Chondrocyte (in vitro differentiated cells): ENCODE measurements around the gene XPR1. TPM values are rescaled to one million over a fixed set of nuclear protein-coding genes. Genes with fewer than 3 reads are reported as not detected.

Experiments used
- DNase-seq: peaks from one replicate; pipeline ENCODE4 v3.0.0; 2021; ENCODE audit warnings: mixed read lengths, low spot score
- H3K27ac Mint-ChIP-seq: one replicate; pipeline ENCODE4 v1.8.0; 2021; ENCODE audit warnings: mild to moderate bottlenecking, moderate library complexity, mixed read lengths; ENCODE audit not compliant: unreplicated experiment
- H3K27me3 Mint-ChIP-seq: 2 replicates; pipeline ENCODE4 v1.8.0; 2021; ENCODE audit warnings: low read depth, mixed read lengths
- H3K36me3 Mint-ChIP-seq: 2 replicates; pipeline ENCODE4 v1.8.0; 2021; ENCODE audit warnings: low read depth, mixed read lengths
- H3K4me1 Mint-ChIP-seq: 2 replicates; pipeline ENCODE4 v1.8.0; 2021; ENCODE audit warnings: low read depth, mild to moderate bottlenecking, mixed read lengths
- H3K4me3 Mint-ChIP-seq: one replicate; pipeline ENCODE4 v1.8.0; 2021; ENCODE audit warnings: mild to moderate bottlenecking, moderate library complexity, mixed read lengths; ENCODE audit not compliant: unreplicated experiment
- H3K9me3 Mint-ChIP-seq: 2 replicates; pipeline ENCODE4 v1.8.0; 2021; ENCODE audit warnings: low read depth, mixed read lengths
- long read RNA-seq: library from polyadenylated mRNA; stranded (forward); transcript quantifications from one replicate; pipeline ENCODE4 v2.0.0, GENCODE V29; 2021
- total RNA-seq: library from RNA; stranded (reverse); gene quantifications from 3 replicates; pipeline ENCODE4 v1.2.1, GENCODE V29; 2021
- TF ChIP-seq, protein P1 (sequence below): fragments of 200-600 bp; sonication (generic); IDR thresholded peaks from 2 replicates; pipeline ENCODE4 v1.5.0; 2021; ENCODE audit warnings: antibody characterized with exemption, mild to moderate bottlenecking, moderate library complexity

XPR1 gene
- total RNA-seq = 24.2 to 32.4 TPM (median 24.9 TPM) in 3 replicates
- long read RNA-seq, partial matches to known transcripts = 1 of 2 reads
- long read RNA-seq, other reads (novel, unspliced or antisense) = 1 of 2 reads

DNA sequence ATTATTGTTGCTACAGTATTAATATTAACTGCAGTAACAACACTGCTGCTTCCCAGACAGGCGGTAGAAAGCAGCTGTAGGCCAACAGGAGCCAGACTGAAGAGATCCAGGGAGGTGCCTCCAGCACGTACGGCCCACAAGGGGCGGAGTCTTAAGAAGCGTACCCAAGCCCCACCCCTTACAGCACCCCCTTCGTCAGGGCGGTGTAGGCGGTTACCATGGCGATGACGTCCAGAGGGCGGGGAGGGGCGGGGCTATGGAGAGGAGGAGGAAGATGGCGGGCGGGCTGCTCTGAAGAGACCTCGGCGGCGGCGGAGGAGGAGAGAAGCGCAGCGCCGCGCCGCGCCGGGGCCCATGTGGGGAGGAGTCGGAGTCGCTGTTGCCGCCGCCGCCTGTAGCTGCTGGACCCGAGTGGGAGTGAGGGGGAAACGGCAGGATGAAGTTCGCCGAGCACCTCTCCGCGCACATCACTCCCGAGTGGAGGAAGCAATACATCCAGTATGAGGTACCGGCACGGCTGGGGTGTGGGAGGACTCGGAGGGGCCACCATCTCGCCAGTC is at the start of gene XPR1:
Gene XPR1, plus strand, starts transcription at position 257 of the 560 bp plus-strand sequence. Its CDS starts 180 bp downstream, at position 437.
- Mint-ChIP-seq H3K36me3 (no peaks in the 10 kb centered on the region), H3K27me3 (no peaks in the 10 kb centered on the region), H3K4me1 (peaks cover 7% of the 10 kb centered on the region), H3K9me3 (no peaks in the 10 kb centered on the region), H3K27ac (peak within 1 kb of the TSS; percentile 90), H3K4me3 (no peak within 1 kb of the TSS)
- TF ChIP-seq, protein P1, sequence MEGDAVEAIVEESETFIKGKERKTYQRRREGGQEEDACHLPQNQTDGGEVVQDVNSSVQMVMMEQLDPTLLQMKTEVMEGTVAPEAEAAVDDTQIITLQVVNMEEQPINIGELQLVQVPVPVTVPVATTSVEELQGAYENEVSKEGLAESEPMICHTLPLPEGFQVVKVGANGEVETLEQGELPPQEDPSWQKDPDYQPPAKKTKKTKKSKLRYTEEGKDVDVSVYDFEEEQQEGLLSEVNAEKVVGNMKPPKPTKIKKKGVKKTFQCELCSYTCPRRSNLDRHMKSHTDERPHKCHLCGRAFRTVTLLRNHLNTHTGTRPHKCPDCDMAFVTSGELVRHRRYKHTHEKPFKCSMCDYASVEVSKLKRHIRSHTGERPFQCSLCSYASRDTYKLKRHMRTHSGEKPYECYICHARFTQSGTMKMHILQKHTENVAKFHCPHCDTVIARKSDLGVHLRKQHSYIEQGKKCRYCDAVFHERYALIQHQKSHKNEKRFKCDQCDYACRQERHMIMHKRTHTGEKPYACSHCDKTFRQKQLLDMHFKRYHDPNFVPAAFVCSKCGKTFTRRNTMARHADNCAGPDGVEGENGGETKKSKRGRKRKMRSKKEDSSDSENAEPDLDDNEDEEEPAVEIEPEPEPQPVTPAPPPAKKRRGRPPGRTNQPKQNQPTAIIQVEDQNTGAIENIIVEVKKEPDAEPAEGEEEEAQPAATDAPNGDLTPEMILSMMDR = peak; percentile 49
- DNase-seq = peak; percentile 97

DNA sequence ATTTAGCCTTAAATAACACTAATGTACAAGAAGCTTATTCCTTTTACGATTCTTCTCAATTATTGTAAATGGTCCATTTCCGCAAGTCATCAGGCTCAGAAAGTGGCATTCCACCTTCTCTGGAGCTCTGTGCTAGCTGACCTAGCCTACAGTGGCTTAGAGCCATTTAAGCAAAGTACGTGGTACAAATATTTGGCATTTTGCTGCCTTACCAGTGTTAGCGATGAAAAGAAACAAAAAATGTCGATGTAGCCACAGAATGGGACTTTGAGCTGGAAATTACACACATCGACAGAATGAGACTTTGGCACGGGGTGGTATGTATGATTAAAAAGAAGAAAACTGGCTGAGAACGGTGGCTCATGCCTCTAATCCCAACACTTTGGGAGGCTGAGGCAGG is 47.0 kb upstream of the XPR1 start:
- H3K27me3 Mint-ChIP-seq = no peaks in the 10 kb centered on the region

DNA sequence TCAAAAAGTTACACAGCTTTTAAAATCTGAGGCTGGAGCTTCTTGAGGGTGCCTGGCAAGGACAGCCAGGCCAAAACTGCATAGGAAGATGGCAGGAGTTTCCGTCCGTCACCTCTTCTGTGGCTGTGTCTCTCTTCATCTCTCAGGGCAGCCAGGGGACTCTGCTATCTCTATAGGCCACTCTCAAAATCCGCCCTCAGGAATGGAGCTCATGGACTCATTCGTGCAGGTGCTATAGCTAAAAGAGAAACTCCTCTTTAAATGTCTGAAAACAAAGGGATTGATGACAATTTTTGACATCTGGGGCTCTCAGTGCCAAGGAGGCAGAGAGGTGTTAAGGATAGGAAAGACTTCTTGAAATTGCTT is 45.8 kb upstream of the XPR1 start:
- DNase-seq = no peak
- Mint-ChIP-seq H3K27ac (no peak overlapping the region), H3K36me3 (no peaks in the 10 kb centered on the region), H3K27me3 (no peaks in the 10 kb centered on the region), H3K9me3 (peaks cover 3% of the 10 kb centered on the region), H3K4me3 (no peak overlapping the region), H3K4me1 (peaks cover 43% of the 10 kb centered on the region)
- TF ChIP-seq, protein P1 = no peak

More for the DNA sequence above, 47.0 kb upstream of the XPR1 start:
- Mint-ChIP-seq H3K27ac (peak overlapping the region; percentile 89), H3K4me3 (no peak overlapping the region), H3K36me3 (no peaks in the 10 kb centered on the region), H3K9me3 (peaks cover 3% of the 10 kb centered on the region), H3K4me1 (peaks cover 43% of the 10 kb centered on the region)
- DNase-seq = no peak
- TF ChIP-seq, protein P1 = no peak

DNA sequence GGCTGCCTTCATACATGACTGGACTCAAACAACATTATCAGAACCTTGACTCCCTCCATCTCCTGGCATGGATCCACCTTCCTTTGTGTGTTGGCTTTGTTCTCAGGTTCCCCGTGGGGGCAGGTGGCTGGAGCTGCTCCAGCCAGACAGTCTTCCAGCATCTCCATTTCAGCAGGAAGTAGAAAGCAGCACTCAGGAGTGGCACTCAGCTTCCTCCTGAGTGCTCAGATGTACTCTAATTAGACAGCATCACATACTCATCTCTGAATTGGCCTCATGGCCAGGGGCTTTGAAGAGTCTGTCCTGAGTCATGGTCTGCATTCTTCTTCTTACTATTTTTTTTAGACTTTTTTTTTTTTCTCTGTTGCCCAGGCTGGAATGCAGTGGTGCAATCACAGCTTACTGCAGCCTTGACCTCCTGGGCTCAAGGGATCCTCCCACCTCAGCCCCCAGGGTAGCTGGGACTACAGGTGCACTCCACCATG is 45.1 kb upstream of the XPR1 start:
- Mint-ChIP-seq H3K4me3 (no peak overlapping the region), H3K9me3 (peaks cover 3% of the 10 kb centered on the region), H3K27me3 (no peaks in the 10 kb centered on the region), H3K4me1 (peaks cover 40% of the 10 kb centered on the region), H3K27ac (peak overlapping the region; percentile 84), H3K36me3 (no peaks in the 10 kb centered on the region)
- DNase-seq = no peak
- TF ChIP-seq, protein P1 = no peak

DNA sequence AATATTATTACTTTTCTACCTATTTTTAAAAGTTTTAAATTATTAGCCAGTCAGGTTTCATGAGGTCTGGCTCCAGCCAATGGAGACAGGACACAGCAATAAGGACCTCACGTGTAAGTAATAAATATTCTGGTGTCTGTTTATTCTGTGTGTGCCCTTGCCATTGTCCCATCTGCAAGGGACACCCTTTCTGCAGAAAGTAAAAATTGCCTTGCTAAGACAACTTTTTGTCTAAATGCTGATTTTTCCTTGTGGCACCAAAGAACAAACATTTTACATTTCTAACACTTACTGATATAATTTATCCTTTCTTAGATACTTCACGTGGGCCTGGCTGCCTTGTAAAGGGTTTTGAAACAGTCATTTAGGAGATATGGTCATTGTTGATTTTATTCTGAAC is 43.7 kb upstream of the XPR1 start:
- no peaks in the 10 kb centered on the region for H3K27me3 Mint-ChIP-seq
- H3K36me3 Mint-ChIP-seq = no peaks in the 10 kb centered on the region
- H3K4me3 Mint-ChIP-seq = no peak overlapping the region
- H3K4me1 Mint-ChIP-seq = peaks cover 39% of the 10 kb centered on the region
- H3K9me3 Mint-ChIP-seq = peaks cover 3% of the 10 kb centered on the region
- DNase-seq = no peak
- H3K27ac Mint-ChIP-seq = no peak overlapping the region
- TF ChIP-seq, protein P1 = no peak
